CD14-positive monocyte (primary cell): Measurements from ENCODE around the gene TPM1. TPM values are rescaled to one million over a fixed set of nuclear protein-coding genes. Genes with fewer than 3 reads are reported as not detected.

Experiments
- DNase-seq, 3 donors: peaks; one replicate each; pipeline ENCODE4 v3.0.0-alpha.2; 2011 to 2022
- H2AFZ ChIP-seq: 2 replicates; pipeline ENCODE4 v1.6.0; 2012; ENCODE audit warnings: mild to moderate bottlenecking, low read depth, low read length, inconsistent platforms; ENCODE audit not compliant: insufficient read depth, poor library complexity, severe bottlenecking
- H3K27ac ChIP-seq, 2 donors: 1 replicate in 1 of 2; 2 replicates in 1 of 2; pipeline ENCODE4 v1.5.1; 2012 to 2013; ENCODE audit warnings: low read length in 2 of 2, control low read depth in 1 of 2, inconsistent platforms in 1 of 2, low read depth in 1 of 2, mild to moderate bottlenecking in 1 of 2
- H3K27me3 ChIP-seq, 2 donors: one replicate each; pipeline versions ENCODE4 v1.6.0 to v1.6.1; 2011 to 2013; ENCODE audit warnings: low read length in 2 of 2; ENCODE audit not compliant: control insufficient read depth in 2 of 2, insufficient read depth in 2 of 2
- H3K36me3 ChIP-seq, 2 donors: replicated peaks in 1 of 2; 1 replicate in 1 of 2; 2 replicates in 1 of 2; pipeline versions ENCODE4 v1.5.1 to v1.6.1; 2012 to 2013; ENCODE audit warnings: low read length in 2 of 2, control low read depth in 1 of 2, inconsistent platforms in 1 of 2, mild to moderate bottlenecking in 1 of 2; ENCODE audit not compliant: insufficient read depth in 2 of 2, control insufficient read depth in 1 of 2
- H3K4me1 ChIP-seq, 2 donors: 1 replicate in 1 of 2; 2 replicates in 1 of 2; pipeline versions ENCODE4 v1.5.1 to v1.6.1; 2012 to 2013; ENCODE audit warnings: low read length in 2 of 2, control low read depth in 1 of 2, inconsistent platforms in 1 of 2, mild to moderate bottlenecking in 1 of 2, moderate library complexity in 1 of 2; ENCODE audit not compliant: insufficient read depth in 2 of 2, control insufficient read depth in 1 of 2
- H3K4me2 ChIP-seq: replicated peaks from 2 replicates; pipeline ENCODE3; 2012; ENCODE audit warnings: low read length, moderate library complexity, mild to moderate bottlenecking; ENCODE audit not compliant: poor library complexity, severe bottlenecking; ENCODE audit errors: extremely low read depth
- H3K4me3 ChIP-seq, 3 experiments: fragments of 200-600 bp in 1 of 3; sonication (generic) in 1 of 3; replicated peaks in 1 of 3; 1 replicate in 2 of 3; 2 replicates in 1 of 3; pipeline ENCODE4 v1.5.1; 2011 to 2013; ENCODE audit warnings: low read length in 3 of 3, mild to moderate bottlenecking in 3 of 3, control low read depth in 2 of 3, low read depth in 2 of 3, inconsistent platforms in 1 of 3, moderate library complexity in 1 of 3
- H3K79me2 ChIP-seq: 2 replicates; pipeline ENCODE4 v1.6.0; 2012; ENCODE audit warnings: mild to moderate bottlenecking, control low read depth, inconsistent platforms, low read length, moderate library complexity; ENCODE audit not compliant: insufficient read depth
- H3K9ac ChIP-seq: 2 replicates; pipeline ENCODE4 v1.6.0; 2017; ENCODE audit warnings: low read length, mild to moderate bottlenecking; ENCODE audit not compliant: insufficient read depth, poor library complexity, severe bottlenecking
- H3K9me3 ChIP-seq, 2 donors: replicated peaks in 1 of 2; 1 replicate in 1 of 2; 2 replicates in 1 of 2; pipeline versions ENCODE4 v1.5.1 to v1.6.1; 2012 to 2013; ENCODE audit warnings: low read length in 2 of 2, control low read depth in 1 of 2; ENCODE audit not compliant: control insufficient read depth in 1 of 2, insufficient read depth in 1 of 2
- H4K20me1 ChIP-seq: 2 replicates; pipeline ENCODE4 v1.6.0; 2012; ENCODE audit warnings: mild to moderate bottlenecking, low read length, control low read depth, moderate library complexity; ENCODE audit not compliant: insufficient read depth
- H3K27ac Mint-ChIP-seq, 7 donors: one replicate each; pipeline ENCODE4 v1.8.0; 2020; ENCODE audit warnings: mild to moderate bottlenecking in 7 of 7, mixed read lengths in 7 of 7, moderate library complexity in 6 of 7, inconsistent platforms in 2 of 7
- H3K27me3 Mint-ChIP-seq, 3 donors: one replicate each; pipeline ENCODE4 v1.8.0; 2021 to 2022; ENCODE audit warnings: low read depth in 3 of 3, mild to moderate bottlenecking in 3 of 3, mixed read lengths in 3 of 3, moderate library complexity in 3 of 3, inconsistent platforms in 1 of 3
- H3K36me3 Mint-ChIP-seq, 2 donors: one replicate each; pipeline ENCODE4 v1.8.0; 2020; ENCODE audit warnings: mixed read lengths in 2 of 2, inconsistent platforms in 1 of 2, mild to moderate bottlenecking in 1 of 2
- H3K4me1 Mint-ChIP-seq: one replicate; pipeline ENCODE4 v1.8.0; 2020; ENCODE audit warnings: mild to moderate bottlenecking, mixed read lengths
- H3K4me3 Mint-ChIP-seq, 2 donors: one replicate each; pipeline ENCODE4 v1.8.0; 2020; ENCODE audit warnings: mild to moderate bottlenecking in 2 of 2, mixed read lengths in 2 of 2, moderate library complexity in 1 of 2
- H3K9me3 Mint-ChIP-seq, 7 donors: one replicate each; pipeline ENCODE4 v1.8.0; 2020 to 2022; ENCODE audit warnings: mixed read lengths in 7 of 7, mild to moderate bottlenecking in 6 of 7, moderate library complexity in 6 of 7, inconsistent platforms in 2 of 7
- WGBS: methylation state at CpG from one replicate; pipeline ENCODE4 v1.1.5; 2013; ENCODE audit warnings: missing lambda C conversion rate; ENCODE audit not compliant: insufficient coverage; 5-methylcytosine and 5-hydroxymethylcytosine counted together
- intact Hi-C, 2 donors: fragments of 100-400 bp; cut with micrococcal nuclease; formaldehyde crosslinking; loops; one replicate each; pipeline versions ENCODE4 v1.15.0 to v1.15.1; 2023
- polyA plus RNA-seq, 3 donors: library from polyadenylated mRNA; depleted of rRNA in 1 of 3; unstranded in 2 of 3; stranded (reverse) in 1 of 3; fragments of 300-500 nt in 2 of 3; fragments of >200 nt in 1 of 3; fragmentation: Illumina TruSeq in 2 of 3; gene quantifications; 1 replicate in 2 of 3; 2 replicates in 1 of 3; pipeline ENCODE4 v1.2.3, GENCODE V29; 2012 to 2021
- TF ChIP-seq, protein P1 (sequence below): fragments of 200-600 bp; IDR thresholded peaks from one replicate; pipeline ENCODE4 v1.8.0; 2022; ENCODE audit warnings: antibody characterized with exemption, mild to moderate bottlenecking

The TPM1 gene
- polyA plus RNA-seq, 3 donors, result 11.7 to 15.9 (median 11.9) TPM

- peaks cover 0 to 1% (median 0%) of the 10 kb centered on the region in 7 donors for H3K9me3 Mint-ChIP-seq
- Histone ChIP-seq H3K27me3 (no peaks in the 10 kb centered on the region), H3K4me2 (no peak overlapping the region), H4K20me1 (no peaks in the 10 kb centered on the region), H2AFZ (no peak overlapping the region), H3K36me3 (no peaks in the 10 kb centered on the region), H3K79me2 (no peaks in the 10 kb centered on the region), H3K4me1 (no peaks in the 10 kb centered on the region), H3K9me3 (no peaks in the 10 kb centered on the region), H3K9ac (no peak overlapping the region), H3K27ac (no peak overlapping the region), H3K4me3 (no peak overlapping the region)
- TF ChIP-seq, protein P1, sequence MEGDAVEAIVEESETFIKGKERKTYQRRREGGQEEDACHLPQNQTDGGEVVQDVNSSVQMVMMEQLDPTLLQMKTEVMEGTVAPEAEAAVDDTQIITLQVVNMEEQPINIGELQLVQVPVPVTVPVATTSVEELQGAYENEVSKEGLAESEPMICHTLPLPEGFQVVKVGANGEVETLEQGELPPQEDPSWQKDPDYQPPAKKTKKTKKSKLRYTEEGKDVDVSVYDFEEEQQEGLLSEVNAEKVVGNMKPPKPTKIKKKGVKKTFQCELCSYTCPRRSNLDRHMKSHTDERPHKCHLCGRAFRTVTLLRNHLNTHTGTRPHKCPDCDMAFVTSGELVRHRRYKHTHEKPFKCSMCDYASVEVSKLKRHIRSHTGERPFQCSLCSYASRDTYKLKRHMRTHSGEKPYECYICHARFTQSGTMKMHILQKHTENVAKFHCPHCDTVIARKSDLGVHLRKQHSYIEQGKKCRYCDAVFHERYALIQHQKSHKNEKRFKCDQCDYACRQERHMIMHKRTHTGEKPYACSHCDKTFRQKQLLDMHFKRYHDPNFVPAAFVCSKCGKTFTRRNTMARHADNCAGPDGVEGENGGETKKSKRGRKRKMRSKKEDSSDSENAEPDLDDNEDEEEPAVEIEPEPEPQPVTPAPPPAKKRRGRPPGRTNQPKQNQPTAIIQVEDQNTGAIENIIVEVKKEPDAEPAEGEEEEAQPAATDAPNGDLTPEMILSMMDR, result no peak
- H3K4me1 Mint-ChIP-seq, result peaks cover 6% of the 10 kb centered on the region
- H3K27ac Mint-ChIP-seq, result no peak overlapping the region
- WGBS, result 94% methylated on average over 3 of the region's 6 CpGs
- intact Hi-C loops, result no loop called here
- no peak overlapping the region for H3K4me3 Mint-ChIP-seq
- no peaks in the 10 kb centered on the region for H3K36me3 Mint-ChIP-seq
- peaks cover 2 to 10% (median 3%) of the 10 kb centered on the region in 3 donors for H3K27me3 Mint-ChIP-seq
- no peak for DNase-seq
Observed at GRCh38 chr15:63077952-63078351, 35.4 kb downstream of the TPM1 start.

- Mint-ChIP-seq H3K4me3 (no peak overlapping the region), H3K27me3 (peaks cover 2 to 8% (median 4%) of the 10 kb centered on the region in 3 donors), H3K36me3 (no peaks in the 10 kb centered on the region), H3K27ac (no peak overlapping the region), H3K9me3 (peaks cover 0 to 2% (median 0%) of the 10 kb centered on the region in 7 donors), H3K4me1 (peaks cover 6% of the 10 kb centered on the region)
- TF ChIP-seq, protein P1, result no peak
- no peak for DNase-seq
- no peaks in the 10 kb centered on the region for H4K20me1 ChIP-seq
- H3K4me2 ChIP-seq, result no peak overlapping the region
- no peak overlapping the region for H3K4me3 ChIP-seq
- no peaks in the 10 kb centered on the region for H3K9me3 ChIP-seq
- 96% methylated on average over 12 of the region's 13 CpGs for WGBS
- H3K27me3 ChIP-seq, result no peaks in the 10 kb centered on the region
- intact Hi-C loops, result no loop called here
- no peaks in the 10 kb centered on the region for H3K79me2 ChIP-seq
- H3K4me1 ChIP-seq, result no peaks in the 10 kb centered on the region
- H3K9ac ChIP-seq, result no peak overlapping the region
- no peak overlapping the region for H3K27ac ChIP-seq
- no peak overlapping the region for H2AFZ ChIP-seq
- no peaks in the 10 kb centered on the region for H3K36me3 ChIP-seq
Observed at GRCh38 chr15:63079947-63080626, 37.5 kb downstream of the TPM1 start.
